IgD-negative memory B cell (primary cell): ENCODE measurements around the gene ZNF526. TPM values are rescaled to one million over a fixed set of nuclear protein-coding genes. Genes with fewer than 3 reads are reported as not detected.

Experiments used
- H3K27ac Mint-ChIP-seq, 3 donors: one replicate each; pipeline ENCODE4 v1.8.0; 2020 to 2022; ENCODE audit warnings: mild to moderate bottlenecking in 3 of 3, mixed read lengths in 3 of 3, moderate library complexity in 1 of 3
- H3K27me3 Mint-ChIP-seq: one replicate; pipeline ENCODE4 v1.8.0; 2021; ENCODE audit warnings: mixed read lengths
- H3K36me3 Mint-ChIP-seq: one replicate; pipeline ENCODE4 v1.8.0; 2020; ENCODE audit warnings: mild to moderate bottlenecking, mixed read lengths
- H3K4me1 Mint-ChIP-seq, 3 donors: one replicate each; pipeline ENCODE4 v1.8.0; 2020 to 2022; ENCODE audit warnings: mixed read lengths in 3 of 3, mild to moderate bottlenecking in 1 of 3
- H3K4me3 Mint-ChIP-seq, 4 donors: one replicate each; pipeline ENCODE4 v1.8.0; 2020 to 2022; ENCODE audit warnings: mild to moderate bottlenecking in 4 of 4, mixed read lengths in 4 of 4, moderate library complexity in 3 of 4
- H3K9me3 Mint-ChIP-seq, 3 donors: one replicate each; pipeline ENCODE4 v1.8.0; 2020 to 2021; ENCODE audit warnings: mixed read lengths in 3 of 3, mild to moderate bottlenecking in 1 of 3
- polyA plus RNA-seq: library from polyadenylated mRNA; unstranded; fragments of 300-500 nt; fragmentation: Illumina TruSeq; gene quantifications from one replicate; pipeline ENCODE4 v1.2.3, GENCODE V29; 2021

The ZNF526 gene
- polyA plus RNA-seq, 1 donor from 2014 or later: 8.0 TPM

DNA sequence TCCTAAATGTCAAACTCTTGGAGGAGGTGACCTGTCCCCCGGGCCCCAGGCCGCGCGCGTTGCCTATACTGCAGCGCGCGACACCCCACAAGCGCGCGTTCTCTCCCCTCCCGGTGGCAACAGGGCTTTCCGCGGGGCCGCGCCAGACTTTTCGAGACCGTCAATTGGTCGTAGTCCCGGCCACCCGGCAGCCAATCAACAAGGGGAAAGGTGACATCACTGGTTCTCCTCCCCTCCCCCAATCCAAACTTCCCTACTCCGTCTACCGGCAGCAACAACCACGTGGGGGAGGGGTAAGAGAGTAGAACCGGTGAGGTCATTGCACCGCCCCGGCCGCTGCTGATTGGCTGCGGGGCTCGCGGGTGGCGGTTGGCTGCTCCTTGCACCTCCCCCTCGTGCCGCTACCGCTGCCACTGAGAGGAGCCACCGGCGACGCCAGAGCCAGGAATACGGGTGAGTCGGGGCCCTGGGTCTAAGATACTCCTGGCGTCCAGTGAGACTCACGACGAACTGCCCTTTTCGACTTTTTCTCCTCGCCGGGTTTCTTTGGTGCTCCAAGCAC lies 48.1 kb downstream of the ZNF526 start:
- H3K9me3 Mint-ChIP-seq: no peaks in the 10 kb centered on the region
- no peaks in the 10 kb centered on the region for H3K27me3 Mint-ChIP-seq
- H3K36me3 Mint-ChIP-seq: no peaks in the 10 kb centered on the region
- H3K4me1 Mint-ChIP-seq: peaks cover 11 to 27% (median 21%) of the 10 kb centered on the region in 3 donors
- no peak overlapping the region for H3K4me3 Mint-ChIP-seq
- no peak overlapping the region for H3K27ac Mint-ChIP-seq

GRCh38 chr19:42268704-42269477 lies 48.8 kb downstream of the ZNF526 start, which contains the start of gene CIC:
Gene CIC, plus strand, starts transcription at chr19:42269252. Its CDS starts 2,532 bp downstream, at chr19:42271784.
- Mint-ChIP-seq H3K4me3 (peak within 1 kb of the TSS in 3 of 4 donors; percentile 85 to 96 (median 96)), H3K4me1 (peaks cover 11 to 29% (median 21%) of the 10 kb centered on the region in 3 donors), H3K36me3 (no peaks in the 10 kb centered on the region), H3K9me3 (no peaks in the 10 kb centered on the region), H3K27ac (peak within 1 kb of the TSS in 2 of 3 donors; percentile 87 to 98), H3K27me3 (no peaks in the 10 kb centered on the region)

DNA sequence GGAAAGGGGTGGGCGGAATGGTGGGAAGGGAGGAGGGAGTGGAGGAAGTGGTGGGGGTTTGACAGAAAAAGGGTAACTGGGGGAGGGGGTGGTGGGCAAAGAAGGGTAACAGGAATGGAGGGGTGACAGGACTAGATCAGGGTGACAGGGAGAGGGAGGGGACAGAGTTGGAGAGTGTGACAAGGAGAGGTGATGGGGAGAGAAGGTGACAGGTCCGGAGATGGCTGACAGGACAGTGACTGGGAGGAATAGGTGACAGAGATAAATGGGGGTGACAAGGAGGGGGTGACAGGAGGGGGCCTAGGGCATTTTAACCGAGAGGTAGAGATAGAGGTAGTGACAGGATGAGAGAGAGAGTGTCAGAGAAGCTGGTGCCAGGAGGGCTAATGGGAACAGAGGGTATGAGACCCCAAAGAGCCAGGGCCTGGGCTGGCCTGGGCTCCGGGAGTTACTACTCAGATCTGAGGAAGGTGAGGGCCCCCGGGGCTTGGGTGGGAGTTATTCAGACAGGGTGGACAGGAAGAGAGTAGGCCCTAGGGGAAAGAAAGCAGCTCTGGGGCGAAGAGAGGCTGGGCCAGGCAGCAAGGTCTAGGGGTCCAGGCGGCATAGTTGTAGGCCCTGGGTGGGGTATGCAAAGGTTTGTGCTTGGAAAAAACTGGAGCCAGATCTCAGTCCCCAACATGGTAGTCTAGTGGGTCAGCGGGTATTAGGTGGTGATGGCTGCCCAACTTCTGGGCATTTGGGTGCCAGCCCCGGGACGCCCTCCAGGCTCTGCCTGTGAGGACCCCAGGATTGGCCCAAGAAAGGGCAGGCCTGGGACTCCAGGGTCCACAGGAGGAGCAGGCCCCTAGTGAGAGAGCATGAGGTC lies 49.6 kb downstream of the ZNF526 start:
- no peaks in the 10 kb centered on the region for H3K27me3 Mint-ChIP-seq
- H3K4me1 Mint-ChIP-seq: peaks cover 11 to 29% (median 24%) of the 10 kb centered on the region in 3 donors
- H3K36me3 Mint-ChIP-seq: no peaks in the 10 kb centered on the region
- H3K9me3 Mint-ChIP-seq: no peaks in the 10 kb centered on the region
- peak overlapping the region in 3 of 4 donors; percentile 85 to 96 (median 96) for H3K4me3 Mint-ChIP-seq
- peak overlapping the region in 2 of 3 donors; percentile 87 to 98 for H3K27ac Mint-ChIP-seq

DNA sequence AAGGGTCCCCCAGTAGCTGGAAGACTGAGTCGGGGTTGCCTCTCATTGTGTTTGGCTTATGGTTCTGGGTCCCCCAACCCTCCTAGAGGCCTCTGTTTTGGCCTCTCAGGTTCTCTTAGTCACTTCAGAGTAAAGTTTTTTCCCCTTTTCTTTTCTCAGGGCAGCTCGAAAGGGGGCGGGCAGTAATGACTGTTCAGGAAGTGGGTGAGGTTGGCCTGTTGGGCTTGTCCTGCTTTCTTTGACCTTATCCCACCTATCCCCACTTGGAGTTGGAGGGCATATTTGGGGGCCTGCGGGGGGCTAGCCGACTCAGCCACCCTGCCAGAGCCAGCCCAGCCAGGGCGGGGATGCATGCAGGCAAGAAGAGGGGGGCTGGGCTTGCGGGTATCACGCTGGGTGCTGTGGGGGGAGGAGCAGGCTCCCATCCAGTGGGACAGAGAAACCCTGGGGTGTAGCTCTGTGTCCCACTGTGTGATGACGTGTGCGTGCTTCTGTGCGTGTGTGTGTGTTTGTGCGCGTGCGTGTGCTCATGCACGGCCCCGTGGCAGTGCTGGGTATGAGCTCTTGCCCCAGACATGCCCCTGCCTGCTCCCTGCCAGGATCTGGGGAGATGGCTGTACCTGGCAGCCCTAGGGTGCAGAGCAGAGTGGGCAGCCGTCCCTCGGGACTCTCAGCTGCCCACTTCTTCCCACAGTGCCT lies 50.4 kb downstream of the ZNF526 start:
- Mint-ChIP-seq H3K4me3 (peak overlapping the region in 3 of 4 donors; percentile 85 to 96 (median 96)), H3K27ac (peak overlapping the region in 2 of 3 donors; percentile 87 to 98), H3K36me3 (peaks cover 1% of the 10 kb centered on the region), H3K9me3 (no peaks in the 10 kb centered on the region), H3K27me3 (no peaks in the 10 kb centered on the region), H3K4me1 (peaks cover 15 to 30% (median 26%) of the 10 kb centered on the region in 3 donors)

- H3K9me3 Mint-ChIP-seq: no peaks in the 10 kb centered on the region
- H3K4me3 Mint-ChIP-seq: peak overlapping the region in 3 of 4 donors; percentile 28 to 96 (median 69)
- peaks cover 1% of the 10 kb centered on the region for H3K36me3 Mint-ChIP-seq
- H3K4me1 Mint-ChIP-seq: peaks cover 18 to 30% (median 27%) of the 10 kb centered on the region in 3 donors
- no peaks in the 10 kb centered on the region for H3K27me3 Mint-ChIP-seq
- H3K27ac Mint-ChIP-seq: peak overlapping the region in 2 of 3 donors; percentile 63 to 87
Observed at GRCh38 chr19:42271045-42271419, 50.9 kb downstream of the ZNF526 start.

GRCh38 chr19:42271861-42272534 lies 51.9 kb downstream of the ZNF526 start:
- Mint-ChIP-seq H3K4me3 (no peak overlapping the region), H3K36me3 (peaks cover 1% of the 10 kb centered on the region), H3K27ac (no peak overlapping the region), H3K9me3 (no peaks in the 10 kb centered on the region), H3K4me1 (peaks cover 21 to 32% (median 32%) of the 10 kb centered on the region in 3 donors), H3K27me3 (no peaks in the 10 kb centered on the region)

DNA sequence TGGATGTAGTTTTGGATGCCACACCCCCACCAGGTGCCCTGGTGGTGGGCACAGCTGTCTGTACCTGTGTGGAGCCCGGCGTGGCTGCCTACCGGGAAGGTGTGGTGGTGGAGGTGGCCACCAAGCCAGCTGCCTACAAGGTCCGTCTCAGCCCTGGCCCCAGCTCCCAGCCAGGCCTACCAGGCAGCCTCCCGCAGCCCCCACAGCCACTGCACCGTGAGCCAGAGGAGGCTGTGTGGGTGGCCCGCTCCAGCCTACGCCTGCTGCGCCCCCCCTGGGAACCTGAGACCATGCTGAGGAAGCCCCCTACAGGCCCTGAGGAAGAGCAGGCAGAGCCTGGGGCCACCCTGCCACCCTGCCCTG lies 52.4 kb downstream of the ZNF526 start:
- Mint-ChIP-seq H3K27ac (no peak overlapping the region), H3K36me3 (peaks cover 1% of the 10 kb centered on the region), H3K9me3 (no peaks in the 10 kb centered on the region), H3K27me3 (no peaks in the 10 kb centered on the region), H3K4me3 (no peak overlapping the region), H3K4me1 (peaks cover 21 to 30% (median 30%) of the 10 kb centered on the region in 3 donors)

DNA sequence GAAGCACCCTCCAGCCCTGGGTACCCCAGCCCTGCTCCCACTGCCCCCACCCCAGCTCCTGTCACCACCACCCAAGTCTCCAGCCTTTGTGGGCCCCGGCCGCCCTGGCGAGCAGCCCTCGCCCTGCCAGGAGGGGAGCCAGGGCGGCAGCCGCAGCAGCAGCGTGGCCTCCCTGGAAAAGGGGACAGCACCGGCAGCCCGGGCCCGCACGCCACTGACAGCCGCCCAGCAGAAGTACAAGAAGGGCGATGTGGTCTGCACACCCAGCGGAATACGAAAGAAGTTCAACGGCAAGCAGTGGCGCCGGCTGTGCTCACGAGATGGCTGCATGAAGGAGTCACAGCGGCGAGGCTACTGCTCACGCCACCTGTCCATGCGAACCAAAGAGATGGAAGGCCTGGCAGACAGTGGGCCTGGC lies 52.9 kb downstream of the ZNF526 start:
- Mint-ChIP-seq H3K27ac (no peak overlapping the region), H3K9me3 (no peaks in the 10 kb centered on the region), H3K4me1 (peaks cover 19 to 29% (median 25%) of the 10 kb centered on the region in 3 donors)

DNA sequence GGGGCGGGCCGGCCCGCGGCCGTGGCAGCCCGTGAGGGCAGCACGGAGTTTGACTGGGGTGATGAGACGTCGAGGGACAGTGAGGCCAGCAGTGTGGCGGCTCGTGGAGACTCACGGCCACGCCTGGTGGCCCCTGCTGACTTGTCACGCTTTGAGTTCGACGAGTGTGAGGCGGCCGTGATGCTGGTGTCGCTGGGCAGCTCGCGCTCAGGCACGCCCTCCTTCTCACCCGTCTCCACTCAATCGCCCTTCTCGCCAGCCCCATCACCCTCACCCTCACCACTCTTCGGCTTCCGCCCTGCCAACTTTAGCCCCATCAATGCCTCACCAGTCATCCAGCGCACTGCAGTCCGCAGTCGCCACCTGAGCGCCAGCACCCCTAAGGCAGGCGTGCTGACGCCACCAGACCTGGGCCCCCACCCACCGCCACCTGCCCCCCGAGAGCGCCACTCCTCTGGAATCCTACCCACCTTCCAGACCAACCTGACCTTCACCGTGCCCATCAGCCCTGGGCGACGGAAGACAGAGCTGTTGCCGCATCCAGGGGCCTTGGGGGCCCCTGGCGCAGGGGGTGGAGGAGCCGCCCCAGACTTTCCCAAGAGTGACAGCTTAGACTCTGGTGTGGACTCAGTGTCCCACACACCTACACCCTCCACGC lies 53.4 kb downstream of the ZNF526 start:
- Mint-ChIP-seq H3K36me3 (peaks cover 1% of the 10 kb centered on the region), H3K4me3 (peak overlapping the region in 1 of 4 donors; percentile 66), H3K27me3 (no peaks in the 10 kb centered on the region), H3K9me3 (no peaks in the 10 kb centered on the region), H3K27ac (no peak overlapping the region), H3K4me1 (peaks cover 17 to 30% (median 24%) of the 10 kb centered on the region in 3 donors)

More for the DNA sequence above, 52.9 kb downstream of the ZNF526 start:
- Mint-ChIP-seq H3K36me3 (peaks cover 1% of the 10 kb centered on the region), H3K4me3 (no peak overlapping the region), H3K27me3 (no peaks in the 10 kb centered on the region)

DNA sequence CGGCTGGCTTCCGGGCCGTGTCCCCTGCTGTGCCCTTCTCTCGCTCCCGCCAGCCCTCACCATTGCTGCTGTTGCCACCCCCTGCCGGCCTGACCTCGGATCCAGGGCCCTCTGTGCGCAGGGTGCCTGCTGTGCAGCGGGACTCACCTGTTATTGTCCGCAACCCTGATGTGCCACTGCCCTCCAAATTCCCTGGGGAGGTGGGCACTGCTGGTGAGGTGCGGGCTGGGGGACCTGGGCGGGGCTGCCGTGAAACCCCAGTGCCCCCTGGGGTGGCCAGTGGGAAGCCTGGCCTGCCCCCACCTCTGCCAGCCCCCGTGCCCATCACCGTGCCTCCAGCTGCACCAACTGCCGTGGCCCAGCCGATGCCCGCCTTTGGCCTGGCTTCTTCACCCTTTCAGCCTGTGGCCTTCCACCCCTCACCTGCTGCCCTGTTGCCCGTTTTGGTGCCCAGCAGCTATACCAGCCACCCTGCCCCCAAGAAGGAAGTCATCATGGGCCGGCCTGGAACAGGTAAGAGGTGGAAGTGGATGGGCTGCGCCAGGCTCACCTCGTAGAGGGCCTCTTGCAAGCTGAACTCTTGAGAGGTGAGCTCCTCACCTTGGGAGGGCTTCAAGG lies 54.1 kb downstream of the ZNF526 start:
- Mint-ChIP-seq H3K27ac (peak overlapping the region in 1 of 3 donors; percentile 76), H3K27me3 (no peaks in the 10 kb centered on the region), H3K36me3 (peaks cover 1% of the 10 kb centered on the region), H3K4me1 (peaks cover 17 to 36% (median 25%) of the 10 kb centered on the region in 3 donors), H3K9me3 (no peaks in the 10 kb centered on the region), H3K4me3 (peak overlapping the region in 1 of 4 donors; percentile 67)

DNA sequence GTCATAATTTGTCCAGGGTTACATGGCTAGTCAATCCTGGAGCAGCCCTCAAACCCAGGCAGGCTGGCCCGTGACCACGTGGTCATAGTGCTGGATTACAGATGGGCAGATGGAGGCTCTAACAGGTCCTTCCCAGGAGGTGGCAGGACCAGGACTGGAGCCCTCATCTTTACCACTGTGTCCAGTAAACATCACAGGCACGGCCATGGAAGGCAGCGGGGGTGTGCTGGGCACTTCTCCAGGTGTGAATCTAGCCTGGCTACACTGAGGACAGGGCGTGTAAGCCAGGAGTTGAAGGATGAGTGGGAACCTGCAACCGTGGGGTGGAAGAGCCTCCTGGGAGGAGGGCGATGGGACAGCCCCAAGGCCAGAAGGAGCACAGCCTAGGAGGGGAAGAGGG lies 55.0 kb downstream of the ZNF526 start:
- H3K36me3 Mint-ChIP-seq: peaks cover 1% of the 10 kb centered on the region
- no peaks in the 10 kb centered on the region for H3K27me3 Mint-ChIP-seq
- H3K4me3 Mint-ChIP-seq: peak overlapping the region in 2 of 4 donors; percentile 67
- H3K27ac Mint-ChIP-seq: peak overlapping the region in 2 of 3 donors; percentile 31 to 76
- peaks cover 14 to 36% (median 24%) of the 10 kb centered on the region in 3 donors for H3K4me1 Mint-ChIP-seq
- no peaks in the 10 kb centered on the region for H3K9me3 Mint-ChIP-seq

DNA sequence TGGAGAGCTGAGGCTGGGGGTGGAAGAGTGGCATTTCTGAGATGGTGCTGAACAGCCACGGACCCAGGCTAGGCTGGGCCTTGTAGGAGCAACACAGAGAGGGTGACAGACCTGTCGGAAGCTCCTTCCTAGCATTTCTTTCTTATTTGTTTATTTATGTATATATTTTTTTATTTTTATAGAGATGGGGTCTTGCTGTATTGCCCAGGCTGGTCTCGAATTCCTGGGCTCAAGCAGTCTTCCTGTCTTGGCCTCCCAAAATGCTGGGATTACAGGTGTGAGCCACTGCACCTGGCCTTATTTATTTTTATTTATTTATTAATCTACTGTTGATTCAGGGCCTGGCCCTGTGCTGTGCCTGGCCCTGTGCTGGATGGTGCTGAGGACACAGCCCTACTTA lies 55.4 kb downstream of the ZNF526 start:
- Mint-ChIP-seq H3K27ac (peak overlapping the region in 1 of 3 donors; percentile 7), H3K36me3 (peaks cover 1% of the 10 kb centered on the region), H3K27me3 (no peaks in the 10 kb centered on the region), H3K9me3 (no peaks in the 10 kb centered on the region), H3K4me3 (peak overlapping the region in 3 of 4 donors; percentile 39 to 65 (median 60)), H3K4me1 (peaks cover 10 to 32% (median 21%) of the 10 kb centered on the region in 3 donors)

DNA sequence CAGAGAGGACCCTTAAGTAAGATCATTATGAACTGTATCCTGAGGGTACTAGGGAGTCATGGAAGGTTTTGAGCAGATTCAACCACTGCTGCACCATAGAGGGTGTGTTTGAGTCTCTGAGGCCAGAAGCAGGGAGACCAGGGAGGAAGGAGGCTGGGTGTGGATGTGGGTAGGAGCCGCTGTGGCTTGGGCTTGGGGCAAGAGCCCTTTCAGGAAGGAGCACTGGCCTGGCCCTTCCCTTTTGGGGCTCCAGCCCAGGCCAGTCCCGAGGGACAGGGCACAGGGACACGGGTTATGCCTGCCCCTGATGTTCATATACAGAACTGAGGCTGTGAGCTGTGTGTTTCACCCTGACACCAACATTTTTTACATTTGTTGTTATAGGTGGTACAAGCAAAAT lies 56.2 kb downstream of the ZNF526 start:
- H3K36me3 Mint-ChIP-seq: peaks cover 1% of the 10 kb centered on the region
- peaks cover 9 to 27% (median 15%) of the 10 kb centered on the region in 3 donors for H3K4me1 Mint-ChIP-seq
- H3K9me3 Mint-ChIP-seq: no peaks in the 10 kb centered on the region
- peak overlapping the region in 1 of 4 donors; percentile 65 for H3K4me3 Mint-ChIP-seq
- H3K27ac Mint-ChIP-seq: peak overlapping the region in 1 of 3 donors; percentile 7
- no peaks in the 10 kb centered on the region for H3K27me3 Mint-ChIP-seq
